Fibroblast of the aortic adventitia (primary cell): ENCODE results near the gene ZNF557. TPM values are rescaled to one million over a fixed set of nuclear protein-coding genes. Genes with fewer than 3 reads are reported as not detected.
"Not testable (repeated sequence)": the region's sequence is repeated elsewhere in the genome, so short reads cannot be mapped to it uniquely, and the experiment has no call there.

Experiments
- DNase-seq: peaks from one replicate; pipeline ENCODE4 v3.0.0-alpha.2; 2010; ENCODE audit warnings: low read depth
- H3K4me3 ChIP-seq: 2 replicates; pipeline ENCODE4 v1.5.1; 2011; ENCODE audit warnings: low read depth, mild to moderate bottlenecking, control low read depth, low read length, moderate library complexity
- total RNA-seq: library from RNA; depleted of rRNA; stranded (reverse); fragments of >200 nt; gene quantifications from 2 replicates; pipeline ENCODE4 v1.2.3, GENCODE V29; 2012; ENCODE audit warnings: low replicate concordance
- TF ChIP-seq, protein P1 (sequence below): IDR thresholded peaks from 2 replicates; pipeline ENCODE4 v1.5.1; 2011; ENCODE audit warnings: mild to moderate bottlenecking, low read length, control low read depth, inconsistent platforms; ENCODE audit not compliant: insufficient read depth

Gene ZNF557
- total RNA-seq, 1 donor: 15.8 TPM

DNA sequence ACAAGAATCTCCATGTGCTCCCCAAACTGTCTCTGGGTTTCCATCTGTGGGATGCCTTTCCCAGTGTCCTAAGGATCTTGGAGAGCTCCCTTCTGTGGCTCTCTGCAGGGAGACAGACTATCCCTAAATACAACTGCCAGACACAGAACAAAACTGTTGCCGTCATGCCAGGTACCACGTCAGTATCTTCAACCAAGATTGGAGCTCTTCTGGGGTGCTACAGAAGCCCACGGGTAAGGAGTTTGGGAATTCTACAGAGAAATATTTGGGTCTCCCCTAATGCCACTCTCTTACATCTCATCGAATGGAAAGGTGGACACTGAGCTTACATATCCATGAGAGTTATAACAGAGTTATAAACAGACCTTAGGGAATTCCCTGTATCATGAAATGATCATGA lies 6.2 kb upstream of the ZNF557 start:
- no peak overlapping the region for H3K4me3 ChIP-seq
- no peak for DNase-seq
- TF ChIP-seq, protein P1, sequence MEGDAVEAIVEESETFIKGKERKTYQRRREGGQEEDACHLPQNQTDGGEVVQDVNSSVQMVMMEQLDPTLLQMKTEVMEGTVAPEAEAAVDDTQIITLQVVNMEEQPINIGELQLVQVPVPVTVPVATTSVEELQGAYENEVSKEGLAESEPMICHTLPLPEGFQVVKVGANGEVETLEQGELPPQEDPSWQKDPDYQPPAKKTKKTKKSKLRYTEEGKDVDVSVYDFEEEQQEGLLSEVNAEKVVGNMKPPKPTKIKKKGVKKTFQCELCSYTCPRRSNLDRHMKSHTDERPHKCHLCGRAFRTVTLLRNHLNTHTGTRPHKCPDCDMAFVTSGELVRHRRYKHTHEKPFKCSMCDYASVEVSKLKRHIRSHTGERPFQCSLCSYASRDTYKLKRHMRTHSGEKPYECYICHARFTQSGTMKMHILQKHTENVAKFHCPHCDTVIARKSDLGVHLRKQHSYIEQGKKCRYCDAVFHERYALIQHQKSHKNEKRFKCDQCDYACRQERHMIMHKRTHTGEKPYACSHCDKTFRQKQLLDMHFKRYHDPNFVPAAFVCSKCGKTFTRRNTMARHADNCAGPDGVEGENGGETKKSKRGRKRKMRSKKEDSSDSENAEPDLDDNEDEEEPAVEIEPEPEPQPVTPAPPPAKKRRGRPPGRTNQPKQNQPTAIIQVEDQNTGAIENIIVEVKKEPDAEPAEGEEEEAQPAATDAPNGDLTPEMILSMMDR: no peak

DNA sequence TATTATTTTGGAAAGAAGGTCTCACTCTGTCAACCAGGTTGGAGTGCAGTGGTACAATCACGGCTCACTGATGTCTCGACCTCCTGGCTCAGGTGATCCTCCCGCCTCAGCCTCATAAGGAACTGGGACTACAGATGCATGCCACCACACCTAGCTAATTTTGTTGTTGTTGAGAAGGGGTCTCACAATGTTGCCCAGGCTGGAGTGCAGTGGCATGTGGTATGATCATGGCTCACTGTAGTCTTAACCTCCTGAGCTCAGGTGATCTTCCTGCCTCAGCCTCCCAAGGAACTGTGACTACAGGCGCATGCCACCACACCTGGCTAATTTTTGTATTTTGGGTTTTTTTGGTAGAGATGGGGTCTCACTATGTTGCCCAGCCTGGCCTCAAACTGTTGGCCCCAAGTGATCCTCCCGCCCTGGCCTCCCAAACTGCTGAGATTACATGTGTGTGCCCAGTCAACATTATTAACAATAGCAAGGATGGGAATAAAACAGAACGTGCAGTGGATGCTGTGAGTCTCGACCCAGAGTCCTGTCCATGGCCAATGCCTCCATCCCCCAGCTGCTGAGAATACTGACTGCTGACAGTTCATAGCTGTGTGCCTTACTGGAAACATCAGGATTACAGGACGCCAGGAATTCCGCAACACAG lies 5.6 kb upstream of the ZNF557 start:
- TF ChIP-seq, protein P1: no peak
- DNase-seq: no peak

DNA sequence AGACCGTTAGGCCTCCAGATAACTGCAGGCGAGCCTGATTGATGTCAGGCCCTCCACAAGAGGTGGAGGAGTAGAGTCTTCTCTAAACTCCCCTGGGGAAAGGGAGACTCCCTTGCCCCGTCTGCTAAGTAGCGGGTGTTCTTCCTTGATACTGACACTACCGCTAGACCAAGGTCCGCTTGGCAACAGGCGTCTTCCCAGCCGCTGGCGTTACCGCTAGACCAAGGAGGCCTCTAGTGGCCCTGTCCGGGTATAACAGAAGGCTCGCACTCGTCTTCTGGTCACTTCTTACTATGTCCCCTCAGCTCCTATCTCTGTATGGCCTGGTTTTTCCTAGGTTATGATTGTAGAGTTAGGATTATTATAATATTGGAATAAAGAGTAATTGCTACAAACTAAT lies 2.4 kb upstream of the ZNF557 start:
- TF ChIP-seq, protein P1: peak; percentile 36
- not testable (repeated sequence) for H3K4me3 ChIP-seq, DNase-seq

More for the DNA sequence above, 5.6 kb upstream of the ZNF557 start:
- no peak overlapping the region for H3K4me3 ChIP-seq

DNA sequence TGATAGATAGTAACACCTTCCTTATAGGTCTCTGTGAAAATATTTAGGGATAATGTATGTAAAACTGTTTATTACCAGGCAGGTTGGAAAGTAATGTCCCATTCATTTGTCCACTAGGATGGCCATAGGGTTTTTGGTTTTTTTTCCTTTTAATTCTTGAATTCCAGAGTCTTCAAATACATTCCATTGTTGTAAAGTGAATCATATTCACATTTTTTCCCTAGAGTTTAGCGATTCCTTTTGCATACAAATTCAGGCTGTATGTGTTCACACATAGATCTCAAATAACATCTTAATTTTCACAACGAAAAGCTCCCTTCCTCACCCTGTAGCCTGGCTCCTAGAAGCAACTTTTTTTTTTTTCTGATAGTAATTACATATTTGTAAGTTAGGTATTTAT lies 1.8 kb upstream of the ZNF557 start:
- TF ChIP-seq, protein P1: no peak
- no peak overlapping the region for H3K4me3 ChIP-seq
- DNase-seq: peak; percentile 20

DNA sequence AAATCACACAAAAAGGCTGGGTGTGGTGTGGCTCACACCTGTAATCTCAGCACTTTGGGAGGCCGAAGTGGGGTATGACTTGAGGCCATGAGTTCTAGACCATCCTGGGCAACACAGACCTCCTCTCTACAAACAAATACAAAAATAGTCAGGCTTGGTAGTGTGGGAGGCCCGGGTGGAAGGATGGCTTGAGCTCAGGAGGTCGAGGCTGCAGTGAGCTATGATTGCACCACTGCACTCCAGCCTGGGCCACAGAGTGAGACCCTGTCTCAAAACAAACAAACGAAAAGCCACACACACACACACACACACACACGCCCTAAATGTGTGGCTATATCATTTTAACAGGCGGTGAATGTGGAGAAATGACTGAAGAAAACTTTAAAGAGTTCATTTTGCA lies 904 bp upstream of the ZNF557 start:
- H3K4me3 ChIP-seq: no peak overlapping the region
- DNase-seq: no peak
- TF ChIP-seq, protein P1: no peak

DNA sequence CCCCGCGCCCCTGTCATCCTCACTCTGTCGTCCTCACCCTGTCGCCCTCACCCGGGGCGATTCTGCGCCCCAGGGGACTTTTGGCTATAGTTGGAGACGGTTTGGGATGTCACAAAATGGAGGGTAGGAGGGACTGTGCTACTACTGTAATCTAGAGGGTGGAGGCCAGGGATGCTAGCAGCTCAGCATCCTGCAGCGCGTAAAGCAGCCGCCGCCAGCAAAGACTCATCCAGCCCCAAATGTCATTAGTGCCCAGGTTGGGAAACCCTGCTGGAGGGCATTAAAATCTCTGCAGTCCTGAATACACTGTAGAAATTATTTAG lies 362 bp downstream of the ZNF557 start:
- H3K4me3 ChIP-seq: peak overlapping the region; percentile 93
- TF ChIP-seq, protein P1: no peak
- DNase-seq: no peak

DNA sequence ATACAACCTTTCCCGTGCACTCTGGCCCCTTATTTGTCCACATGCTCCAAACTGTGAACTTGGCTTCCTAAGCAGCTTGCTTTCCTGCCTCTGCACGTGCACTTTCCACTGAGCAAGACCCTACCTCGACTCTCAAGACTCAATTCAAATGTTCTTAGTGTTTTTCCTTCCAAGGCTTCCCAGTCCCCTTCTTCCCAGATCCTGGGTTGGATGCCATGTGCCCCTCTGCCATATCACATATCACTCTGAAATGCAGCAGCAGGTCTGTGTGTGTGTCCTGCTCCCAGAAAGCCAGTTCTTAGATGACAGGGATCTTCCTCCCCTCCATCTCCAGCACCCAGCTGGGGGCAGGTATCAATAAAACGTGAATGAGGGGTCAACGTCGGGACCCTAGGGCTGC lies 3.0 kb downstream of the ZNF557 start:
- H3K4me3 ChIP-seq: no peak overlapping the region
- TF ChIP-seq, protein P1: no peak
- DNase-seq: no peak
